NCI-H2029 treated with DMSO at 0.1 percent for 48 hours (cell line): Measurements from ENCODE around the gene SLC17A1.

ENCODE experiments used
- DNase-seq: peaks from one replicate; lab custom pipeline; 2025; lab: John Stamatoyannopoulos, UW

Gene SLC17A1

GRCh38 chr6:25831532-25832306 is at the start of gene SLC17A1:
SLC17A1 (minus strand) TSS chr6:25832052; CDS start chr6:25830557, 1,495 bp downstream.
- DNase-seq = no peak

- DNase-seq = no peak
Observed at GRCh38 chr6:25880601-25881000, 48.7 kb upstream of the SLC17A1 start.

GRCh38 chr6:25878721-25879322 is 47.0 kb upstream of the SLC17A1 start:
- DNase-seq = no peak

GRCh38 chr6:25875926-25876602 is 44.2 kb upstream of the SLC17A1 start:
- no peak for DNase-seq

GRCh38 chr6:25875563-25875905 is 43.7 kb upstream of the SLC17A1 start:
- DNase-seq = no peak

- no peak for DNase-seq
Observed at GRCh38 chr6:25874822-25875562, 43.1 kb upstream of the SLC17A1 start.

- no peak for DNase-seq
Observed at GRCh38 chr6:25874118-25874517, 42.3 kb upstream of the SLC17A1 start, which contains the start of gene SLC17A3. SLC17A3 (minus strand) TSS chr6:25874243; CDS start chr6:25868387, 5,856 bp downstream.

GRCh38 chr6:25872814-25873213 is 41.0 kb upstream of the SLC17A1 start:
- no peak for DNase-seq

- no peak for DNase-seq
Observed at GRCh38 chr6:25869840-25870239, 38.0 kb upstream of the SLC17A1 start.

- no peak for DNase-seq
Observed at GRCh38 chr6:25868436-25869183, 36.8 kb upstream of the SLC17A1 start.

- no peak for DNase-seq
Observed at GRCh38 chr6:25866011-25866410, 34.2 kb upstream of the SLC17A1 start.

- no peak for DNase-seq
Observed at GRCh38 chr6:25863360-25863759, 31.5 kb upstream of the SLC17A1 start.

- no peak for DNase-seq
Observed at GRCh38 chr6:25862199-25862598, 30.3 kb upstream of the SLC17A1 start.

- no peak for DNase-seq
Observed at GRCh38 chr6:25852756-25853155, 20.9 kb upstream of the SLC17A1 start.

- no peak for DNase-seq
Observed at GRCh38 chr6:25851961-25852360, 20.1 kb upstream of the SLC17A1 start.

- DNase-seq = no peak
Observed at GRCh38 chr6:25844518-25844917, 12.7 kb upstream of the SLC17A1 start.

GRCh38 chr6:25842526-25842925 is 10.7 kb upstream of the SLC17A1 start:
- no peak for DNase-seq

GRCh38 chr6:25835442-25836283 is 3.8 kb upstream of the SLC17A1 start:
- no peak for DNase-seq

- no peak for DNase-seq
Observed at GRCh38 chr6:25834950-25835349, 3.1 kb upstream of the SLC17A1 start.

- DNase-seq = no peak
Observed at GRCh38 chr6:25833136-25833535, 1.3 kb upstream of the SLC17A1 start.

- no peak for DNase-seq
Observed at GRCh38 chr6:25832670-25833069, 818 bp upstream of the SLC17A1 start.
